ENCODE data around the gene ARFGAP3. TPM values are rescaled to one million over a fixed set of nuclear protein-coding genes. Genes with fewer than 3 reads are reported as not detected.

Gene ARFGAP3
- total RNA-seq, 1 donor from 2014 or later, result 59.5 TPM

- Histone ChIP-seq H3K4me3 (ENCODE audit: insufficient read depth, low read depth, low read length) (no peak overlapping the region), H3K4me2 (ENCODE audit: low read length) (no peak overlapping the region), H3K27me3 (ENCODE audit: insufficient read depth, low read length) (no peaks in the 10 kb centered on the region), H3K9me3 (ENCODE audit: insufficient read depth, low read depth, low read length) (no peaks in the 10 kb centered on the region), H3K9ac (ENCODE audit: low read length) (no peak overlapping the region), H3K27ac (ENCODE audit: low read depth, low read length) (no peak overlapping the region), H3K4me1 (ENCODE audit: insufficient read depth, low read length) (no peaks in the 10 kb centered on the region), H4K20me1 (ENCODE audit: insufficient read depth, low read length) (peaks cover 20% of the 10 kb centered on the region), H3K36me3 (ENCODE audit: insufficient read depth, low read length) (peaks cover 59% of the 10 kb centered on the region), H2AFZ (ENCODE audit: low read depth, low read length) (no peak overlapping the region), H3K79me2 (ENCODE audit: insufficient read depth, low read length) (no peaks in the 10 kb centered on the region)
- H3K9me3 Mint-ChIP-seq (ENCODE audit: unreplicated experiment), result no peaks in the 10 kb centered on the region
- peaks cover 18% of the 10 kb centered on the region for H3K36me3 Mint-ChIP-seq (ENCODE audit: low read depth, unreplicated experiment)
- H3K27me3 Mint-ChIP-seq (ENCODE audit: low read depth, unreplicated experiment), result no peaks in the 10 kb centered on the region
- no peak overlapping the region for H3K27ac Mint-ChIP-seq (ENCODE audit: unreplicated experiment)
- no peaks in the 10 kb centered on the region for H3K4me1 Mint-ChIP-seq (ENCODE audit: low read depth, unreplicated experiment)
- FAIRE-seq, result no peak
- no peak overlapping the region for H3K4me3 Mint-ChIP-seq (ENCODE audit: unreplicated experiment)
- no peak for DNase-seq (ENCODE audit: low read depth)
- TF ChIP-seq EZH2 (IDR thresholded peaks at IDR 0.05; ENCODE audit: insufficient read depth, low read length), result no peak
- no peak for TF ChIP-seq CTCF (IDR thresholded peaks at IDR 0.05; ENCODE audit: insufficient read depth, low read depth, low read length)
These were observed 25.4 kb downstream of the ARFGAP3 start for GRCh38 chr22:42831712-42832111.

- Mint-ChIP-seq H3K9me3 (ENCODE audit: unreplicated experiment) (no peaks in the 10 kb centered on the region), H3K36me3 (ENCODE audit: low read depth, unreplicated experiment) (peaks cover 9% of the 10 kb centered on the region), H3K4me3 (ENCODE audit: unreplicated experiment) (no peak overlapping the region), H3K27ac (ENCODE audit: unreplicated experiment) (no peak overlapping the region), H3K27me3 (ENCODE audit: low read depth, unreplicated experiment) (no peaks in the 10 kb centered on the region), H3K4me1 (ENCODE audit: low read depth, unreplicated experiment) (no peaks in the 10 kb centered on the region)
- Histone ChIP-seq H3K27ac (ENCODE audit: low read depth, low read length) (no peak overlapping the region), H3K9me3 (ENCODE audit: insufficient read depth, low read depth, low read length) (no peaks in the 10 kb centered on the region), H3K4me2 (ENCODE audit: low read length) (no peak overlapping the region), H4K20me1 (ENCODE audit: insufficient read depth, low read length) (peaks cover 19% of the 10 kb centered on the region), H3K4me1 (ENCODE audit: insufficient read depth, low read length) (no peaks in the 10 kb centered on the region), H3K27me3 (ENCODE audit: insufficient read depth, low read length) (no peaks in the 10 kb centered on the region), H3K4me3 (ENCODE audit: insufficient read depth, low read depth, low read length) (no peak overlapping the region), H3K36me3 (ENCODE audit: insufficient read depth, low read length) (peaks cover 53% of the 10 kb centered on the region), H2AFZ (ENCODE audit: low read depth, low read length) (no peak overlapping the region), H3K9ac (ENCODE audit: low read length) (no peak overlapping the region), H3K79me2 (ENCODE audit: insufficient read depth, low read length) (no peaks in the 10 kb centered on the region)
- FAIRE-seq, result no peak
- DNase-seq (ENCODE audit: low read depth), result no peak
- TF ChIP-seq CTCF (IDR thresholded peaks at IDR 0.05; ENCODE audit: insufficient read depth, low read depth, low read length) (no peak), EZH2 (IDR thresholded peaks at IDR 0.05; ENCODE audit: insufficient read depth, low read length) (no peak)
These were observed 26.9 kb downstream of the ARFGAP3 start for GRCh38 chr22:42830161-42830560.

- H3K9me3 ChIP-seq (ENCODE audit: insufficient read depth, low read depth, low read length), result no peaks in the 10 kb centered on the region
- peaks cover 52% of the 10 kb centered on the region for H3K36me3 ChIP-seq (ENCODE audit: insufficient read depth, low read length)
- Mint-ChIP-seq H3K4me1 (ENCODE audit: low read depth, unreplicated experiment) (no peaks in the 10 kb centered on the region), H3K9me3 (ENCODE audit: unreplicated experiment) (no peaks in the 10 kb centered on the region), H3K27me3 (ENCODE audit: low read depth, unreplicated experiment) (no peaks in the 10 kb centered on the region), H3K4me3 (ENCODE audit: unreplicated experiment) (no peak overlapping the region), H3K36me3 (ENCODE audit: low read depth, unreplicated experiment) (peaks cover 5% of the 10 kb centered on the region), H3K27ac (ENCODE audit: unreplicated experiment) (no peak overlapping the region)
- H3K27ac ChIP-seq (ENCODE audit: low read depth, low read length), result no peak overlapping the region
- FAIRE-seq (no peak), DNase-seq (ENCODE audit: low read depth) (no peak)
- H3K4me2 ChIP-seq (ENCODE audit: low read length), result no peak overlapping the region
- peaks cover 14% of the 10 kb centered on the region for H4K20me1 ChIP-seq (ENCODE audit: insufficient read depth, low read length)
- no peaks in the 10 kb centered on the region for H3K79me2 ChIP-seq (ENCODE audit: insufficient read depth, low read length)
- no peak overlapping the region for H3K4me3 ChIP-seq (ENCODE audit: insufficient read depth, low read depth, low read length)
- H2AFZ ChIP-seq (ENCODE audit: low read depth, low read length), result no peak overlapping the region
- no peaks in the 10 kb centered on the region for H3K4me1 ChIP-seq (ENCODE audit: insufficient read depth, low read length)
- H3K9ac ChIP-seq (ENCODE audit: low read length), result no peak overlapping the region
- no peaks in the 10 kb centered on the region for H3K27me3 ChIP-seq (ENCODE audit: insufficient read depth, low read length)
- TF ChIP-seq CTCF (IDR thresholded peaks at IDR 0.05; ENCODE audit: insufficient read depth, low read depth, low read length) (no peak), EZH2 (IDR thresholded peaks at IDR 0.05; ENCODE audit: insufficient read depth, low read length) (no peak)
These were observed 27.8 kb downstream of the ARFGAP3 start for GRCh38 chr22:42829302-42829701.
